Measurements from ENCODE around the gene PHYKPL.

The PHYKPL gene

GRCh38 chr5:178232124-178232919, at the start of gene PHYKPL:
TSS of gene PHYKPL (minus strand) at chr5:178232802. CDS start at chr5:178232550, 252 bp downstream.
- DNase-seq: peak; percentile 76

- DNase-seq: no peak
These were observed 49.8 kb upstream of the PHYKPL start for GRCh38 chr5:178282391-178282790.

- no peak for DNase-seq
These were observed 48.7 kb upstream of the PHYKPL start for GRCh38 chr5:178281331-178281730.

GRCh38 chr5:178280631-178281030, 48.0 kb upstream of the PHYKPL start:
- DNase-seq: no peak

GRCh38 chr5:178279723-178280438, 47.3 kb upstream of the PHYKPL start:
- peak; percentile 74 for DNase-seq

- no peak for DNase-seq
These were observed 46.6 kb upstream of the PHYKPL start for GRCh38 chr5:178279026-178279722.

- no peak for DNase-seq
These were observed 45.9 kb upstream of the PHYKPL start for GRCh38 chr5:178278358-178279023.

GRCh38 chr5:178277866-178278265, 45.3 kb upstream of the PHYKPL start:
- no peak for DNase-seq

- no peak for DNase-seq
These were observed 44.7 kb upstream of the PHYKPL start for GRCh38 chr5:178277346-178277745.

GRCh38 chr5:178274781-178275537, 42.4 kb upstream of the PHYKPL start:
- no peak for DNase-seq

GRCh38 chr5:178273665-178274541, 41.3 kb upstream of the PHYKPL start:
- DNase-seq: peak; percentile 6

GRCh38 chr5:178273041-178273440, 40.4 kb upstream of the PHYKPL start:
- DNase-seq: no peak

- DNase-seq: no peak
These were observed 40.0 kb upstream of the PHYKPL start for GRCh38 chr5:178272591-178272990.

GRCh38 chr5:178271726-178272479, 39.3 kb upstream of the PHYKPL start:
- DNase-seq: no peak

GRCh38 chr5:178271231-178271630, 38.6 kb upstream of the PHYKPL start:
- no peak for DNase-seq

GRCh38 chr5:178269499-178269898, 36.9 kb upstream of the PHYKPL start:
- no peak for DNase-seq

GRCh38 chr5:178267876-178268275, 35.3 kb upstream of the PHYKPL start:
- no peak for DNase-seq

- no peak for DNase-seq
These were observed 34.6 kb upstream of the PHYKPL start for GRCh38 chr5:178267245-178267644.

- DNase-seq: no peak
These were observed 34.0 kb upstream of the PHYKPL start for GRCh38 chr5:178266581-178266980.

GRCh38 chr5:178265746-178266145, 33.1 kb upstream of the PHYKPL start:
- no peak for DNase-seq
